ENCODE measurements around the gene PAPPA2.
"Not testable (repeated sequence)": the region's sequence is repeated elsewhere in the genome, so short reads cannot be mapped to it uniquely, and the experiment has no call there.

PAPPA2 gene

GRCh38 chr1:176462674-176463378 lies at the start of gene PAPPA2:
Gene PAPPA2 (plus strand): TSS chr1:176463175. CDS start chr1:176556323, 93,148 bp downstream.
- H3K27ac ChIP-seq, result no peak within 1 kb of the TSS
- no peak for DNase-seq (ENCODE audit: low read depth, low spot score)

- no peak for DNase-seq (ENCODE audit: low read depth, low spot score)
- H3K27ac ChIP-seq, result no peak overlapping the region
These were observed 46.2 kb upstream of the PAPPA2 start for GRCh38 chr1:176416777-176417176.

- not testable (repeated sequence) for DNase-seq (ENCODE audit: low read depth, low spot score); H3K27ac ChIP-seq
These were observed 43.4 kb upstream of the PAPPA2 start for GRCh38 chr1:176419608-176420007.

GRCh38 chr1:176434234-176434633 lies 28.7 kb upstream of the PAPPA2 start:
- DNase-seq (ENCODE audit: low read depth, low spot score), result no peak

GRCh38 chr1:176436251-176436650 lies 26.7 kb upstream of the PAPPA2 start:
- H3K27ac ChIP-seq, result no peak overlapping the region
- no peak for DNase-seq (ENCODE audit: low read depth, low spot score)

More at GRCh38 chr1:176434234-176434633, 28.7 kb upstream of the PAPPA2 start:
- no peak overlapping the region for H3K27ac ChIP-seq

GRCh38 chr1:176440176-176440575 lies 22.8 kb upstream of the PAPPA2 start:
- no peak overlapping the region for H3K27ac ChIP-seq
- DNase-seq (ENCODE audit: low read depth, low spot score), result no peak

- H3K27ac ChIP-seq, result no peak overlapping the region
- DNase-seq (ENCODE audit: low read depth, low spot score), result no peak
These were observed 18.7 kb upstream of the PAPPA2 start for GRCh38 chr1:176444286-176444685.

- peak; percentile 8 for DNase-seq (ENCODE audit: low read depth, low spot score)
- peak overlapping the region; percentile 14 for H3K27ac ChIP-seq
These were observed 17.6 kb upstream of the PAPPA2 start for GRCh38 chr1:176445402-176445801.

- peak overlapping the region; percentile 36 for H3K27ac ChIP-seq
- DNase-seq (ENCODE audit: low read depth, low spot score), result peak; percentile 34
These were observed 14.6 kb upstream of the PAPPA2 start for GRCh38 chr1:176448340-176448739.

- peak; percentile 41 for DNase-seq (ENCODE audit: low read depth, low spot score)
These were observed 12.4 kb upstream of the PAPPA2 start for GRCh38 chr1:176450526-176450925.

GRCh38 chr1:176451741-176452140 lies 11.2 kb upstream of the PAPPA2 start:
- not testable (repeated sequence) for DNase-seq (ENCODE audit: low read depth, low spot score); H3K27ac ChIP-seq

More at GRCh38 chr1:176450526-176450925, 12.4 kb upstream of the PAPPA2 start:
- peak overlapping the region; percentile 31 for H3K27ac ChIP-seq

GRCh38 chr1:176456795-176457194 lies 6.2 kb upstream of the PAPPA2 start:
- H3K27ac ChIP-seq, result no peak overlapping the region
- DNase-seq (ENCODE audit: low read depth, low spot score), result no peak

- no peak for DNase-seq (ENCODE audit: low read depth, low spot score)
These were observed 2.2 kb upstream of the PAPPA2 start for GRCh38 chr1:176460544-176461336.

GRCh38 chr1:176461576-176461975 lies 1.4 kb upstream of the PAPPA2 start:
- no peak for DNase-seq (ENCODE audit: low read depth, low spot score)
- no peak overlapping the region for H3K27ac ChIP-seq

More at GRCh38 chr1:176460544-176461336, 2.2 kb upstream of the PAPPA2 start:
- H3K27ac ChIP-seq, result no peak overlapping the region

- DNase-seq (ENCODE audit: low read depth, low spot score), result no peak
- no peak overlapping the region for H3K27ac ChIP-seq
These were observed 3.5 kb downstream of the PAPPA2 start for GRCh38 chr1:176466514-176466913.

- H3K27ac ChIP-seq, result no peak overlapping the region
- no peak for DNase-seq (ENCODE audit: low read depth, low spot score)
These were observed 6.6 kb downstream of the PAPPA2 start for GRCh38 chr1:176469450-176470010.

- H3K27ac ChIP-seq, result no peak overlapping the region
- no peak for DNase-seq (ENCODE audit: low read depth, low spot score)
These were observed 8.6 kb downstream of the PAPPA2 start for GRCh38 chr1:176471338-176472121.

- H3K27ac ChIP-seq, result no peak overlapping the region
- no peak for DNase-seq (ENCODE audit: low read depth, low spot score)
These were observed 17.0 kb downstream of the PAPPA2 start for GRCh38 chr1:176479971-176480370.

GRCh38 chr1:176480750-176481149 lies 17.8 kb downstream of the PAPPA2 start:
- no peak for DNase-seq (ENCODE audit: low read depth, low spot score)
- H3K27ac ChIP-seq, result no peak overlapping the region

- H3K27ac ChIP-seq, result no peak overlapping the region
- DNase-seq (ENCODE audit: low read depth, low spot score), result no peak
These were observed 22.1 kb downstream of the PAPPA2 start for GRCh38 chr1:176485083-176485482.

Measured in epithelial cell of prostate (primary cell).